Suprapubic skin (tissue), 3 donors: ENCODE measurements around the gene CTNND2.

Experiments used
- CTCF ChIP-seq, 2 donors: fragments of 200-600 bp in 1 of 2; fragments of 450-650 bp in 1 of 2; sonication (generic) in 1 of 2; IDR thresholded peaks; one replicate each; pipeline ENCODE4 v1.5.1; 2016 to 2019; ENCODE audit warnings: antibody characterized with exemption in 2 of 2, mild to moderate bottlenecking in 1 of 2, moderate library complexity in 1 of 2
- POLR2AphosphoS5 ChIP-seq, 3 donors: sonication (generic); formaldehyde crosslinking; IDR thresholded peaks; one replicate each; pipeline ENCODE4 v1.6.1; 2017; ENCODE audit warnings: antibody characterized with exemption in 3 of 3

GRCh38 chr5:11121885-11122284 is 782.4 kb downstream of the CTNND2 start:
- TF ChIP-seq CTCF (IDR thresholded peaks at IDR 0.05) = no peak
- TF ChIP-seq POLR2AphosphoS5 (IDR thresholded peaks at IDR 0.05) = no peak
